H1 (cell line): ENCODE results near the gene CASP1. TPM values are rescaled to one million over a fixed set of nuclear protein-coding genes. Genes with fewer than 3 reads are reported as not detected.

Experiments used
- CTCF ChIA-PET: fragments of 300-600 bp; sonication (Branson Sonifier 250); formaldehyde crosslinking; loops from one replicate; lab custom pipeline; 2021; ENCODE audit not compliant: partially characterized antibody; lab: Charles Lee
- POLR2A ChIA-PET: fragments of 300-600 bp; sonication (Branson Sonifier 250); formaldehyde crosslinking; loops from one replicate; lab custom pipeline; 2021; ENCODE audit warnings: inconsistent platforms; ENCODE audit not compliant: partially characterized antibody; lab: Charles Lee
- DNase-seq, 2 experiments: peaks; one replicate each; pipeline versions ENCODE4 v3.0.0 to v3.0.0-alpha.2; 2010 to 2022; ENCODE audit warnings: low spot score in 2 of 2, low read depth in 1 of 2, mixed read lengths in 1 of 2
- FAIRE-seq: peaks from 2 replicates; lab custom pipeline; 2011; peaks lifted over from hg19 to GRCh38; lab: Jason Lieb, UNC
- H2AFZ ChIP-seq: 2 replicates; pipeline ENCODE4 v1.8.1; 2012; ENCODE audit warnings: low read length, inconsistent platforms
- H2AK5ac ChIP-seq: 2 replicates; pipeline ENCODE4 v1.6.1; 2013; ENCODE audit warnings: low read depth, low read length
- H2BK120ac ChIP-seq: replicated peaks from 2 replicates; pipeline ENCODE3; 2013; ENCODE audit warnings: low read depth, low read length, inconsistent platforms
- H2BK12ac ChIP-seq: 2 replicates; pipeline ENCODE4 v1.6.1; 2013; ENCODE audit warnings: low read depth, low read length
- H2BK15ac ChIP-seq: 2 replicates; pipeline ENCODE4 v1.6.1; 2013; ENCODE audit warnings: low read length
- H2BK20ac ChIP-seq: 2 replicates; pipeline ENCODE4 v1.6.1; 2013; ENCODE audit warnings: low read length
- H2BK5ac ChIP-seq: 2 replicates; pipeline ENCODE4 v1.6.1; 2013; ENCODE audit warnings: low read depth, low read length
- H3K14ac ChIP-seq: 2 replicates; pipeline ENCODE4 v1.6.1; 2013; ENCODE audit warnings: inconsistent platforms; ENCODE audit not compliant: insufficient read length
- H3K18ac ChIP-seq: 2 replicates; pipeline ENCODE4 v1.6.1; 2013; ENCODE audit warnings: low read length; ENCODE audit errors: extremely low read depth
- H3K23ac ChIP-seq: 2 replicates; pipeline ENCODE4 v1.6.1; 2013; ENCODE audit warnings: inconsistent platforms; ENCODE audit not compliant: insufficient read length
- H3K23me2 ChIP-seq: 2 replicates; pipeline ENCODE4 v1.6.1; 2013; ENCODE audit warnings: low read depth, low read length
- H3K27ac ChIP-seq: 2 replicates; pipeline ENCODE4 v1.6.1; 2011; ENCODE audit warnings: low read depth, low read length, inconsistent platforms
- H3K27me3 ChIP-seq, 4 experiments: replicated peaks in 1 of 4; 1 replicate in 1 of 4; 2 replicates in 3 of 4; pipeline versions ENCODE4 v1.6.1 to v1.8.1; 2011 to 2013; ENCODE audit warnings: low read length in 3 of 4, mild to moderate bottlenecking in 3 of 4, inconsistent platforms in 2 of 4, mixed read lengths in 2 of 4, moderate library complexity in 1 of 4; ENCODE audit not compliant: control insufficient read depth in 3 of 4, insufficient read depth in 3 of 4; ENCODE audit errors: extremely low read depth in 1 of 4
- H3K36me3 ChIP-seq, 4 experiments: 2 replicates each; pipeline versions ENCODE4 v1.6.1 to v1.8.1; 2011 to 2013; ENCODE audit warnings: mild to moderate bottlenecking in 4 of 4, low read length in 3 of 4, moderate library complexity in 2 of 4, control low read depth in 1 of 4, inconsistent platforms in 1 of 4; ENCODE audit not compliant: insufficient read depth in 4 of 4, control insufficient read depth in 2 of 4
- H3K4ac ChIP-seq: replicated peaks from 2 replicates; pipeline ENCODE3; 2013; ENCODE audit warnings: low read length, low read depth, mixed read lengths, inconsistent platforms; ENCODE audit not compliant: insufficient read length
- H3K4me1 ChIP-seq, 4 experiments: replicated peaks in 1 of 4; 1 replicate in 1 of 4; 2 replicates in 3 of 4; pipeline versions ENCODE4 v1.6.1 to v1.8.1; 2011 to 2013; ENCODE audit warnings: low read length in 3 of 4, inconsistent platforms in 2 of 4, mixed read lengths in 1 of 4; ENCODE audit not compliant: insufficient read depth in 4 of 4, control insufficient read depth in 3 of 4
- H3K4me2 ChIP-seq, 2 experiments: 2 replicates each; pipeline versions ENCODE4 v1.6.1 to v1.8.1; 2011 to 2013; ENCODE audit warnings: low read depth in 2 of 2, low read length in 2 of 2, control low read depth in 1 of 2, inconsistent platforms in 1 of 2, mild to moderate bottlenecking in 1 of 2; ENCODE audit not compliant: insufficient read depth in 1 of 2
- H3K4me3 ChIP-seq, 4 experiments: fragments of 200-600, 300-600 bp in 1 of 4; sonication (generic), shearing (Covaris generic), sonication (Bioruptor Twin) in 1 of 4; 2 replicates each; pipeline versions ENCODE4 v1.5.1 to v1.8.1; 2011 to 2016; ENCODE audit warnings: low read length in 4 of 4, low read depth in 3 of 4, control low read depth in 2 of 4, inconsistent platforms in 2 of 4, mild to moderate bottlenecking in 2 of 4, mixed read lengths in 1 of 4, moderate library complexity in 1 of 4; ENCODE audit not compliant: insufficient read depth in 2 of 4; ENCODE audit errors: extremely low read depth in 1 of 4
- H3K56ac ChIP-seq: replicated peaks from 2 replicates; pipeline ENCODE3; 2013; ENCODE audit warnings: low read depth, mild to moderate bottlenecking, mixed read lengths, low read length, inconsistent platforms; ENCODE audit not compliant: insufficient read length
- H3K79me1 ChIP-seq: 2 replicates; pipeline ENCODE4 v1.6.1; 2013; ENCODE audit warnings: low read depth, low read length, control low read depth
- H3K79me2 ChIP-seq, 2 experiments: 2 replicates each; pipeline versions ENCODE4 v1.6.1 to v1.8.1; 2012 to 2013; ENCODE audit warnings: low read length in 2 of 2, mild to moderate bottlenecking in 2 of 2, inconsistent platforms in 1 of 2; ENCODE audit not compliant: insufficient read depth in 2 of 2, control insufficient read depth in 1 of 2
- H3K9ac ChIP-seq, 4 experiments: replicated peaks in 1 of 4; 1 replicate in 1 of 4; 2 replicates in 3 of 4; pipeline versions ENCODE4 v1.6.1 to v1.8.1; 2011 to 2013; ENCODE audit warnings: low read depth in 3 of 4, low read length in 3 of 4, control low read depth in 2 of 4, mild to moderate bottlenecking in 2 of 4, moderate library complexity in 2 of 4, inconsistent platforms in 1 of 4; ENCODE audit errors: extremely low read depth in 1 of 4
- H3K9me3 ChIP-seq, 2 experiments: 2 replicates each; pipeline versions ENCODE4 v1.6.1 to v1.8.1; 2012 to 2013; ENCODE audit warnings: mild to moderate bottlenecking in 2 of 2, moderate library complexity in 2 of 2, control low read depth in 1 of 2, inconsistent platforms in 1 of 2, low read depth in 1 of 2, low read length in 1 of 2, mixed read lengths in 1 of 2; ENCODE audit not compliant: insufficient read depth in 2 of 2
- H4K20me1 ChIP-seq, 2 experiments: replicated peaks in 1 of 2; 2 replicates each; pipeline versions ENCODE3 to v1.8.1; 2011 to 2013; ENCODE audit warnings: inconsistent platforms in 2 of 2, low read length in 2 of 2, mild to moderate bottlenecking in 1 of 2; ENCODE audit not compliant: insufficient read depth in 2 of 2, control insufficient read depth in 1 of 2
- H4K5ac ChIP-seq: 2 replicates; pipeline ENCODE4 v1.6.1; 2013; ENCODE audit warnings: low read length, low read depth, mixed read lengths, inconsistent platforms; ENCODE audit not compliant: insufficient read length
- H4K8ac ChIP-seq: 2 replicates; pipeline ENCODE4 v1.8.0; 2013; ENCODE audit warnings: mild to moderate bottlenecking, moderate library complexity, low read length, inconsistent platforms; ENCODE audit not compliant: insufficient read depth; ENCODE audit errors: extremely low read depth
- H4K91ac ChIP-seq: replicated peaks from 2 replicates; pipeline ENCODE3; 2013; ENCODE audit warnings: low read length, mixed read lengths, inconsistent platforms; ENCODE audit not compliant: insufficient read length
- CEBPB ChIP-seq: IDR thresholded peaks from 2 replicates; pipeline ENCODE4 v1.6.1; 2012; ENCODE audit warnings: low read depth, low read length
- EGR1 ChIP-seq: IDR thresholded peaks from 2 replicates; pipeline ENCODE4 v1.6.1; 2011; ENCODE audit warnings: low read depth, low read length, borderline replicate concordance
- POU5F1 ChIP-seq: IDR thresholded peaks from 2 replicates; pipeline ENCODE4 v1.6.1; 2011; ENCODE audit warnings: low read depth, mild to moderate bottlenecking, low read length, moderate library complexity
- WGBS, 2 experiments: shearing (Covaris generic) in 1 of 2; methylation state at CpG; one replicate each; pipeline versions ENCODE4 v1.1.6 to v1.1.7; 2013 to 2015; ENCODE audit warnings: low lambda C conversion rate in 2 of 2, mixed read lengths in 2 of 2, inconsistent platforms in 1 of 2, low coverage in 1 of 2, missing lambda C conversion rate in 1 of 2; ENCODE audit not compliant: insufficient replicate concordance in 2 of 2, insufficient coverage in 1 of 2, insufficient read length in 1 of 2; ENCODE audit errors: extremely low coverage in 1 of 2, missing lambda C conversion rate in 1 of 2; 5-methylcytosine and 5-hydroxymethylcytosine counted together
- polyA plus RNA-seq, 7 experiments: library from polyadenylated mRNA; depleted of rRNA in 3 of 7; stranded (reverse) in 5 of 7; unstranded in 2 of 7; fragments of >200 nt in 5 of 7; fragments of 200-250 nt in 2 of 7; gene quantifications; 1 replicate in 5 of 7; 2 replicates in 1 of 7; 4 replicates in 1 of 7; pipeline versions ENCODE4 v1.2.1 to v1.2.3, GENCODE V29; 2011 to 2013; ENCODE audit warnings: missing spikeins in 2 of 7, mixed read lengths in 2 of 7
- total RNA-seq: library from RNA; stranded (reverse); fragmentation: NEBNext Ultra II Directional; extraction: Animal tissue kit (Norgen Biotek cat#: 25700); gene quantifications from 2 replicates; pipeline ENCODE4 v1.2.1, GENCODE V29; 2021
- TF ChIP-seq, protein P1 (sequence below): IDR thresholded peaks from 2 replicates; pipeline ENCODE4 v1.6.1; 2011; ENCODE audit warnings: low read length, improper control_type of control experiment

The CASP1 gene
- total and polyA plus RNA-seq, 2 of the 8 experiments (the other 6 are each of a cell fraction or from before 2014, with no cell fraction given), result not detected

DNA sequence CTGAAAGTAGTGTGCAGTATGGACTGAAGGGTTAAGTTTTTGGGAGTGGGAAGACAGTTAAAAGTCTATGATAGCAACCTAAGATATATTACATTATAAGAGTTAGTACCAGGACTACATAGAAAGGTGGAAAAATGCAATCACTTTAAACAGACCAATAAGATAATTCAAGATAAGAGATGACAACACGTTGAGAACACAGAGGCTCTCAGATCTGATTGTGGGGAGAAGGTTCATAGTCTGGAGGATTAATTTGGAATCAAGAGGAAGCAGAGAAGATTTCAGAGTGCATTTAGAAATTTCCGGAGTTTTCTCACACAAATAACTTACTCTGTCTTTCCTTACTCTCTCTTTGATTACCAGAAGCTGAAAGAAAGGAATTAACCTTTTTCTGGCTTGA lies 12.4 kb downstream of the CASP1 start:
- Histone ChIP-seq H4K91ac (no peak overlapping the region), H3K4ac (no peak overlapping the region), H3K27me3 (no peaks in the 10 kb centered on the region), H3K36me3 (no peaks in the 10 kb centered on the region), H2BK20ac (no peak overlapping the region), H3K79me2 (no peaks in the 10 kb centered on the region), H3K56ac (no peak overlapping the region), H3K4me3 (no peak overlapping the region), H2BK120ac (no peak overlapping the region), H3K14ac (no peak overlapping the region), H4K8ac (no peak overlapping the region), H2BK5ac (no peak overlapping the region), H2AFZ (no peak overlapping the region), H3K27ac (no peak overlapping the region), H4K20me1 (no peaks in the 10 kb centered on the region), H2BK12ac (no peak overlapping the region), H3K9me3 (no peaks in the 10 kb centered on the region), H3K18ac (no peak overlapping the region), H3K4me1 (no peaks in the 10 kb centered on the region), H3K23me2 (no peaks in the 10 kb centered on the region), H3K4me2 (no peak overlapping the region), H2AK5ac (no peak overlapping the region), H3K9ac (no peak overlapping the region), H2BK15ac (no peak overlapping the region), H3K79me1 (no peaks in the 10 kb centered on the region), H4K5ac (no peak overlapping the region), H3K23ac (no peak overlapping the region)
- FAIRE-seq, result no peak
- CTCF ChIA-PET, result no interaction called here
- POLR2A ChIA-PET, result no interaction called here
- 88% methylated on average over 2 of the region's 2 CpGs; no CpG with 5 or more reads in 1 of the 2 experiments for WGBS, 2 experiments
- no peak for DNase-seq
- TF ChIP-seq POU5F1 (no peak), EGR1 (no peak), CEBPB (no peak)
- TF ChIP-seq, protein P1, sequence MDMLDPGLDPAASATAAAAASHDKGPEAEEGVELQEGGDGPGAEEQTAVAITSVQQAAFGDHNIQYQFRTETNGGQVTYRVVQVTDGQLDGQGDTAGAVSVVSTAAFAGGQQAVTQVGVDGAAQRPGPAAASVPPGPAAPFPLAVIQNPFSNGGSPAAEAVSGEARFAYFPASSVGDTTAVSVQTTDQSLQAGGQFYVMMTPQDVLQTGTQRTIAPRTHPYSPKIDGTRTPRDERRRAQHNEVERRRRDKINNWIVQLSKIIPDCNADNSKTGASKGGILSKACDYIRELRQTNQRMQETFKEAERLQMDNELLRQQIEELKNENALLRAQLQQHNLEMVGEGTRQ, result no peak
